ENCODE data around the gene HGF. TPM values are rescaled to one million over a fixed set of nuclear protein-coding genes. Genes with fewer than 3 reads are reported as not detected.

HGF gene
- total RNA-seq, 4 donors from 2014 or later: 2.6 to 29.4 (median 10.1) TPM

DNA sequence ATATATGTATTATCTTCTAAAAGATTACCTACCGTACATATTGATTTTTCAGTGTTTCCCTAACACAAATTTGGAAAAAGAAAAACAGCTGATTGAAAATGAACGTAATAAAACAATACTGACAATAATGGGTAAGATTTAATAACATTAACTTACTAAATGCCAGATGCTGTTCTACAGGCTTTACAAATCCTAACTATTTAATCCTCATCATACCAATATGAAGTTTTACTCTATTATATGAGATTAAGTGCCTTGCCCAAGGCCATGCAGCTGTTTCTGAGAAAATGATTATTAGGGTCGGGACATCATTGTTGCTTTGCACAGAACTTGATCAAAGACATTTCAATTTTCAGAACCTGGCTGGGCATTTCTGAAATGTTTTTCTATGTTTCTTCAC, 104.6 kb downstream of the HGF start:
- intact Hi-C loops (cut with DNase I; ENCODE audit: low total_unique reads): no loop called here
- Histone ChIP-seq H3K4me1 (no peaks in the 10 kb centered on the region), H3K27ac (no peak overlapping the region), H3K9me3 (no peaks in the 10 kb centered on the region), H3K27me3 (no peaks in the 10 kb centered on the region), H3K36me3 (no peaks in the 10 kb centered on the region), H3K4me3 (no peak overlapping the region)
- TF ChIP-seq, protein P1, sequence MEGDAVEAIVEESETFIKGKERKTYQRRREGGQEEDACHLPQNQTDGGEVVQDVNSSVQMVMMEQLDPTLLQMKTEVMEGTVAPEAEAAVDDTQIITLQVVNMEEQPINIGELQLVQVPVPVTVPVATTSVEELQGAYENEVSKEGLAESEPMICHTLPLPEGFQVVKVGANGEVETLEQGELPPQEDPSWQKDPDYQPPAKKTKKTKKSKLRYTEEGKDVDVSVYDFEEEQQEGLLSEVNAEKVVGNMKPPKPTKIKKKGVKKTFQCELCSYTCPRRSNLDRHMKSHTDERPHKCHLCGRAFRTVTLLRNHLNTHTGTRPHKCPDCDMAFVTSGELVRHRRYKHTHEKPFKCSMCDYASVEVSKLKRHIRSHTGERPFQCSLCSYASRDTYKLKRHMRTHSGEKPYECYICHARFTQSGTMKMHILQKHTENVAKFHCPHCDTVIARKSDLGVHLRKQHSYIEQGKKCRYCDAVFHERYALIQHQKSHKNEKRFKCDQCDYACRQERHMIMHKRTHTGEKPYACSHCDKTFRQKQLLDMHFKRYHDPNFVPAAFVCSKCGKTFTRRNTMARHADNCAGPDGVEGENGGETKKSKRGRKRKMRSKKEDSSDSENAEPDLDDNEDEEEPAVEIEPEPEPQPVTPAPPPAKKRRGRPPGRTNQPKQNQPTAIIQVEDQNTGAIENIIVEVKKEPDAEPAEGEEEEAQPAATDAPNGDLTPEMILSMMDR (IDR thresholded peaks at IDR 0.05): no peak
- no peak for TF ChIP-seq POLR2A (IDR thresholded peaks at IDR 0.05)
- no peak for DNase-seq

DNA sequence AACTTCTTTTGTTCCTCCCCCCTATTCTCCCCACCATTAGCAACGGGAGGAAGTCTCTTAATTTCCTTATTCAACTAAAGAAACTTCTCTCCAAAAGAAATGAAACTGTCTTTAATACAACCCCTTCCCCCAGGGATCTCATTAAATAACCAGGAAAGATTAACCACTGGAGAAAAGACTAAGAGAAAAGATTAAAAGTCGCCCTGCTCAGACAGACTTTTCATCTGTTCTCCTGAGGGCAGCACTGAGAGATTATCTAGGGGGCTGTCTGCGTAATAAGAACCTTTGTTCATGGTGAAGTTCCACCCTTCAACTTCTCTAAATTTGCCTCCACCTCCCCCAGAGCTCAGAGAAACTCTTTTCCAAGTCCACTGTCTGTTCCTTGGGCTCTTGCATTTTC, 105.5 kb downstream of the HGF start:
- no peak for DNase-seq
- Histone ChIP-seq H3K27me3 (no peaks in the 10 kb centered on the region), H3K4me1 (no peaks in the 10 kb centered on the region), H3K27ac (no peak overlapping the region), H3K4me3 (no peak overlapping the region), H3K36me3 (no peaks in the 10 kb centered on the region), H3K9me3 (no peaks in the 10 kb centered on the region)
- TF ChIP-seq POLR2A (IDR thresholded peaks at IDR 0.05): no peak
- TF ChIP-seq, protein P1 (IDR thresholded peaks at IDR 0.05): no peak
- intact Hi-C loops (cut with DNase I; ENCODE audit: low total_unique reads): no loop called here

DNA sequence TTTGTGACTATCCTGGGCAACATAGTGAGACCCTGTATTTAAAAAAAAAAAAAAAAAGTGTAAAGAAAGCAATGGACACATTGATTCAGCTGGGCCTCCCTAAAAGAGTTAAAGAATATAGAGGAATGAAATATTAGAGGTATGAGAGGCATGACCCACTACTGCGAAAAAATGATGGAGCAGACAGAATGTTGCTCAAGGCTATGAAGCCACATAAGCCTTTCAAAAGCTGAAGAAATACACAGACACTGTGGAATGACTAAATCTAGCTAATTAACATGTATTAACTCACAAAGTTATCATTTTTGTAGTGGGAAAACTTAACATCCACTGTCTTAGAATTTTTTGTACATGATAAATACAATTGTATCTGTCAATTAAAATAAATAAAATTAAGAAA, 107.3 kb downstream of the HGF start:
- no peaks in the 10 kb centered on the region for H3K27me3 ChIP-seq
- no peaks in the 10 kb centered on the region for H3K4me1 ChIP-seq
- DNase-seq: no peak
- no peaks in the 10 kb centered on the region for H3K9me3 ChIP-seq
- H3K27ac ChIP-seq: no peak overlapping the region
- no peak overlapping the region for H3K4me3 ChIP-seq
- intact Hi-C loops (cut with DNase I; ENCODE audit: low total_unique reads): no loop called here
- no peaks in the 10 kb centered on the region for H3K36me3 ChIP-seq
- TF ChIP-seq, protein P1 (IDR thresholded peaks at IDR 0.05): no peak
- no peak for TF ChIP-seq POLR2A (IDR thresholded peaks at IDR 0.05)

DNA sequence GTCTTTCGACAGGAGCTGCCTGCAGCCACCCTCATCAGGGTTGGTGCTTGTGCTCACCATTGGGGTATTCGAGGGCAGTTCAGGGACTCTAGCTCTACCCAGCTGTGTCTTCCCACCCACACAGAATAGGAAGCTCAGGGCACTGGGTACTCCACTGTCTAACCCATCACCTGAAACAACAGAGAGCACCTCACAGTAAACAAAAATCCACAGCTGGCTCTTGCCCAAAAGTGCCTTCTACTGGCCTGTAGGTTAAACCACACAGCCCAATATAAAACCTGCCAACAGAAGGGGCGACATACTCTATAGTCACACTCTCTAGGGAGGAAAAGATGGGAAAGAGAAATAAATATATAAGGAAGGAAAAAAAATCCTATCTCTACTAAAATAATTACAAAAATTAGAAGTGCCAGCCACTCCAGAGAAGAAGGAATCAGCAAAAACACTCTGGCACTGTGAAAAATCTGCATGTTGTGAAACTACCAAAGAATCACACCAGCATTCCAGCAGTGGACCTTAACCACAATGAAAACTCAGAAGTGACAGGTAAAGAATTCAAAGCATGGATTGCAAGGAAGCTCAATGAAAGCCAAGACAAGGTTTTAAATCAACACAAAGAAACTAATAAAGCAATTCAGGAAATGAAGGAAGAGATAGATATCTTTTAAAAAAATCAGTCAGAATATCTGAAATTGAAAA, 110.0 kb downstream of the HGF start:
- TF ChIP-seq, protein P1 (IDR thresholded peaks at IDR 0.05): no peak
- no peak for TF ChIP-seq POLR2A (IDR thresholded peaks at IDR 0.05)
- Histone ChIP-seq H3K27me3 (no peaks in the 10 kb centered on the region), H3K4me1 (no peaks in the 10 kb centered on the region), H3K9me3 (no peaks in the 10 kb centered on the region), H3K4me3 (no peak overlapping the region), H3K27ac (no peak overlapping the region), H3K36me3 (no peaks in the 10 kb centered on the region)
- intact Hi-C loops (cut with DNase I; ENCODE audit: low total_unique reads): no loop called here
- DNase-seq: no peak

DNA sequence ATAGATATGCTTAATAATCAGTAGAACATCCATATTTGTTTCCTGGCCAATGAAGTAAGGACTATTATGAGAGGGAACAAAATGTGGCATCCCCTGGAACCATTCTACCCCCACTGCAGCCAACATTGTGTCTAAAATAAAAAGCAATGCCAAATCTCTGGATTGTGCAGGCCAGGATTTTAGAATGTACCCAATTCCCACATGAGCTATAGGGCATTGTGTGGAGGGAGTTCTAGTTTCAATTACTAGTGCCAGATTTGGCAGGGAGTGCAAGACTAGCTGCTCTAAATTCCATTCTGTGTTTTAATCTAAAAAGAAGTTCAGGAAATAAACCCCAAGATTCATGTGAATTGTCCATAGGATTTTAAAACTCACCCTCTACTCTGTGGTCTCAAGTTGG, 112.3 kb downstream of the HGF start:
- H3K36me3 ChIP-seq: no peaks in the 10 kb centered on the region
- no peaks in the 10 kb centered on the region for H3K9me3 ChIP-seq
- H3K4me3 ChIP-seq: no peak overlapping the region
- H3K4me1 ChIP-seq: no peaks in the 10 kb centered on the region
- no peak for DNase-seq
- TF ChIP-seq, protein P1 (IDR thresholded peaks at IDR 0.05): no peak
- no peak for TF ChIP-seq POLR2A (IDR thresholded peaks at IDR 0.05)
- no peak overlapping the region for H3K27ac ChIP-seq
- intact Hi-C loops (cut with DNase I; ENCODE audit: low total_unique reads): no loop called here
- no peaks in the 10 kb centered on the region for H3K27me3 ChIP-seq

Data from uterus (tissue), 4 donors.